Gastrocnemius medialis (tissue), 4 donors: ENCODE data around the gene MICOS13. TPM values are rescaled to one million over a fixed set of nuclear protein-coding genes. Genes with fewer than 3 reads are reported as not detected.
A peak's percentile ranks its signal among the peaks of the same experiment; 100 is the strongest.

Experiments used
- ATAC-seq, 2 donors: fragments of 150-250 bp; one replicate each; pipeline ENCODE4 v1.9.1; 2016
- DNase-seq, 2 donors: peaks; one replicate each; pipeline ENCODE4 v3.0.0-alpha.2; 2019
- H3K27ac ChIP-seq, 4 donors: fragments of 200-600 bp; sonication (generic); 1 replicate in 1 of 4; 2 replicates in 3 of 4; pipeline ENCODE4 v1.5.1; 2016 to 2018; ENCODE audit warnings: mild to moderate bottlenecking in 2 of 4, moderate library complexity in 1 of 4
- H3K27me3 ChIP-seq, 3 donors: fragments of 200-600 bp; sonication (generic) in 2 of 3; 1 replicate in 1 of 3; 2 replicates in 2 of 3; pipeline versions ENCODE4 v1.5.1 to v1.6.0; 2016 to 2019; ENCODE audit warnings: mild to moderate bottlenecking in 1 of 3, moderate library complexity in 1 of 3
- H3K36me3 ChIP-seq, 2 donors: fragments of 200-600 bp; sonication (generic) in 1 of 2; one replicate each; pipeline ENCODE4 v1.5.1; 2017 to 2018
- H3K4me1 ChIP-seq, 2 donors: fragments of 200-600 bp; sonication (generic) in 1 of 2; one replicate each; pipeline ENCODE4 v1.5.1; 2016 to 2017; ENCODE audit warnings: mild to moderate bottlenecking in 2 of 2
- H3K4me3 ChIP-seq, 4 donors: fragments of 200-600 bp; sonication (generic) in 3 of 4; 1 replicate in 1 of 4; 2 replicates in 3 of 4; pipeline ENCODE4 v1.5.1; 2016 to 2019; ENCODE audit warnings: mild to moderate bottlenecking in 2 of 4
- H3K9me3 ChIP-seq, 3 donors: fragments of 200-600 bp; sonication (generic) in 2 of 3; 1 replicate in 1 of 3; 2 replicates in 2 of 3; pipeline ENCODE4 v1.5.1; 2016 to 2019
- CTCF ChIP-seq, 5 experiments: fragments of 450-650 bp in 3 of 5; fragments of 200-600 bp in 2 of 5; sonication (generic) in 2 of 5; IDR thresholded peaks in 4 of 5; conservative IDR thresholded peaks in 1 of 5; 1 replicate in 4 of 5; 2 replicates in 1 of 5; pipeline ENCODE4 v1.5.1; 2016 to 2019; ENCODE audit warnings: antibody characterized with exemption in 5 of 5, mild to moderate bottlenecking in 3 of 5, moderate library complexity in 3 of 5
- POLR2A ChIP-seq, 2 donors: fragments of 450-650 bp; IDR thresholded peaks; one replicate each; pipeline ENCODE4 v1.6.1; 2017; ENCODE audit warnings: antibody characterized with exemption in 2 of 2, mild to moderate bottlenecking in 2 of 2, moderate library complexity in 2 of 2
- in situ Hi-C, 4 donors: fragments of 200-750 bp; cut with MboI; loops; one replicate each; pipeline versions ENCODE4 v1.15.0 to v1.8.0; 2017; ENCODE audit warnings: low sequenced_read_pairs in 4 of 4
- intact Hi-C: fragments of 100-400 bp; cut with DNase I; formaldehyde crosslinking; loops from one replicate; pipeline ENCODE4 v1.15.1; 2023; ENCODE audit warnings: low total_unique reads
- total RNA-seq, 4 donors: library from RNA; depleted of rRNA; stranded (reverse); fragments of >200 nt; gene quantifications; one replicate each; pipeline versions ENCODE4 v1.1.0 to v1.2.3, GENCODE V29; 2016

The MICOS13 gene
- 100 to 1,000 TPM in 1 of 4 donors, 10 to 100 TPM in 3; 45.7 to 122 (median 74.8) TPM for total RNA-seq

GRCh38 chr19:5680437-5681368 is at the start of gene MICOS13, which contains the start of gene HSD11B1L:
Gene MICOS13 (minus strand): TSS chr19:5680516. CDS start chr19:5680486, 30 bp downstream.
Gene HSD11B1L (plus strand): TSS chr19:5681027. CDS start chr19:5684833, 3,806 bp downstream.
- TF ChIP-seq POLR2A (IDR thresholded peaks at IDR 0.05), result peak; percentile 70 to 79
- peak in 1 of 5 experiments; percentile 16 for TF ChIP-seq CTCF (IDR thresholded peaks at IDR 0.05 in 4 of 5, conservative IDR thresholded peaks at IDR 0.05 in 1 of 5)
- intact Hi-C loops, result loop anchor here (1.0 kb wide), 2 partner anchors 40 to 57 kb away; partner anchors contain the start of genes CATSPERD, LONP1 and SAFB
- no peaks in the 10 kb centered on the region for H3K9me3 ChIP-seq
- no peaks in the 10 kb centered on the region for H3K27me3 ChIP-seq
- peak within 1 kb of the TSS; percentile 72 to 93 (median 81) for H3K4me3 ChIP-seq
- peak; percentile 92 to 93 for ATAC-seq
- in situ Hi-C loops, result loop anchor here in 1 of 4 donors (10.0 kb wide), 1 partner anchor 56 kb away; the partner anchor contains the start of genes SAFB and SAFB2
- peak; percentile 98 to 99 for DNase-seq
- H3K27ac ChIP-seq, result peak within 1 kb of the TSS; percentile 92 to 96 (median 94)
- H3K36me3 ChIP-seq, result peaks cover 0 to 9% of the 10 kb centered on the region in 2 donors
- H3K4me1 ChIP-seq, result peaks cover 17 to 22% of the 10 kb centered on the region in 2 donors

GRCh38 chr19:5727453-5728050 is 47.2 kb upstream of the MICOS13 start:
- TF ChIP-seq POLR2A (IDR thresholded peaks at IDR 0.05) (no peak), CTCF (IDR thresholded peaks at IDR 0.05 in 4 of 5, conservative IDR thresholded peaks at IDR 0.05 in 1 of 5) (no peak)
- Histone ChIP-seq H3K27me3 (peaks cover 0 to 8% (median 0%) of the 10 kb centered on the region in 3 donors), H3K9me3 (peaks cover 0 to 17% (median 0%) of the 10 kb centered on the region in 3 donors), H3K36me3 (no peaks in the 10 kb centered on the region), H3K4me3 (no peak overlapping the region), H3K4me1 (no peaks in the 10 kb centered on the region), H3K27ac (no peak overlapping the region)
- ATAC-seq (no peak), DNase-seq (no peak)
- intact Hi-C loops (no loop called here), in situ Hi-C loops (no loop called here)

- peak within 1 kb of the TSS; percentile 73 to 93 (median 84) for H3K4me3 ChIP-seq
- H3K36me3 ChIP-seq, result no peaks in the 10 kb centered on the region
- intact Hi-C loops (loop anchor here (1.0 to 2.0 kb wide), 5 partner anchors 30 to 390 kb away; partner anchors contain the start of genes MICOS13, RFX2, RPL36 and SAFB), in situ Hi-C loops (no loop called here)
- no peaks in the 10 kb centered on the region for H3K27me3 ChIP-seq
- H3K9me3 ChIP-seq, result no peaks in the 10 kb centered on the region
- TF ChIP-seq CTCF (IDR thresholded peaks at IDR 0.05 in 4 of 5, conservative IDR thresholded peaks at IDR 0.05 in 1 of 5) (peak; percentile 86 to 95 (median 94)), POLR2A (IDR thresholded peaks at IDR 0.05) (peak; percentile 76 to 89)
- H3K27ac ChIP-seq, result peak within 1 kb of the TSS; percentile 92 to 99 (median 96)
- peaks cover 18 to 31% of the 10 kb centered on the region in 2 donors for H3K4me1 ChIP-seq
- ATAC-seq (peak; percentile 97 to 99), DNase-seq (peak; percentile 98)
Measured at GRCh38 chr19:5719961-5720790, 39.9 kb upstream of the MICOS13 start, which contains the start of the genes CATSPERD and LONP1. Gene CATSPERD (plus strand): TSS chr19:5720637. CDS start chr19:5720738, 101 bp downstream. Gene LONP1 (minus strand): TSS chr19:5720146. CDS start chr19:5720132, 14 bp downstream.
